Glutamatergic neuron (in vitro differentiated cells): ENCODE results near the gene ADAD1. TPM values are rescaled to one million over a fixed set of nuclear protein-coding genes. Genes with fewer than 3 reads are reported as not detected.

Experiments used
- DNase-seq: peaks from one replicate; pipeline ENCODE4 v3.0.0; 2022
- H3K27ac Mint-ChIP-seq: one replicate; pipeline ENCODE4 v1.8.0; 2020; ENCODE audit warnings: mild to moderate bottlenecking, mixed read lengths, inconsistent platforms; ENCODE audit not compliant: unreplicated experiment
- H3K27me3 Mint-ChIP-seq: one replicate; pipeline ENCODE4 v1.8.0; 2020; ENCODE audit warnings: mild to moderate bottlenecking, moderate library complexity, mixed read lengths, inconsistent platforms; ENCODE audit not compliant: unreplicated experiment
- H3K36me3 Mint-ChIP-seq: one replicate; pipeline ENCODE4 v1.8.0; 2020; ENCODE audit warnings: mild to moderate bottlenecking, mixed read lengths, inconsistent platforms; ENCODE audit not compliant: unreplicated experiment
- H3K4me1 Mint-ChIP-seq: one replicate; pipeline ENCODE4 v1.8.0; 2020; ENCODE audit warnings: mild to moderate bottlenecking, low read depth, mixed read lengths, inconsistent platforms; ENCODE audit not compliant: unreplicated experiment
- H3K4me3 Mint-ChIP-seq: one replicate; pipeline ENCODE4 v1.8.0; 2020; ENCODE audit warnings: mild to moderate bottlenecking, mixed read lengths, inconsistent platforms; ENCODE audit not compliant: unreplicated experiment
- H3K9me3 Mint-ChIP-seq: one replicate; pipeline ENCODE4 v1.8.0; 2020; ENCODE audit warnings: mild to moderate bottlenecking, moderate library complexity, mixed read lengths, inconsistent platforms; ENCODE audit not compliant: unreplicated experiment
- long read RNA-seq: library from polyadenylated mRNA; unstranded; transcript quantifications from one replicate; pipeline ENCODE4 v2.0.0, GENCODE V29; 2020; ENCODE audit not compliant: unreplicated experiment
- total RNA-seq: library from RNA; stranded (reverse); fragmentation: NEBNext Ultra II Directional; extraction: Animal tissue kit (Norgen Biotek cat#: 25700); gene quantifications from one replicate; pipeline ENCODE4 v1.2.1, GENCODE V29; 2021; ENCODE audit not compliant: unreplicated experiment
- TF ChIP-seq, protein P1 (sequence below): fragments of 200-600 bp; sonication (generic); IDR thresholded peaks from one replicate; pipeline ENCODE4 v1.5.0; 2021; ENCODE audit not compliant: partially characterized antibody, unreplicated experiment

ADAD1 gene
- not detected for total RNA-seq
- long read RNA-seq, result 0 reads

DNA sequence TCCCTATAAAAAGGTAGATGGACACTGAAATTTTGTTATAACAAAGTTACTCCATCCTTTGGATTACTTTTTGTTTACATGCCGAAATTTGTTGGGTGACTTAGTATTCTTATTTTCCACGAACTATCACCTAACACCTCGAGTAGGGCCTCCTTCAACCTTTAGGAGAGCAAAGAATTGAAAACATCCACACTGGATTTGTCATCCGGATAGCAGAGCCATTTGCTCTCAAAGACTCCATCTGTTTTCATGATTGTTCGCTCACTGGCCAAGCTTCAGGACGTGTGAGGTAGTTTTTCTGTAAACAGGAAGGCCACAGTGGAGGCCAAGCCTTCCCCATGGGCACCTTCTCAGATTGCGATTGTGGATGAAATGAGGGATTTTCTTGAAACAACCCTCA, at the start of gene ADAD1:
ADAD1 (plus strand) TSS at position 301 of the 400 bp plus-strand sequence. CDS start 1,059 bp downstream, outside the sequence.
- Mint-ChIP-seq H3K27ac (no peak within 1 kb of the TSS), H3K4me1 (no peaks in the 10 kb centered on the region), H3K4me3 (no peak within 1 kb of the TSS), H3K36me3 (no peaks in the 10 kb centered on the region), H3K9me3 (no peaks in the 10 kb centered on the region), H3K27me3 (no peaks in the 10 kb centered on the region)
- TF ChIP-seq, protein P1, sequence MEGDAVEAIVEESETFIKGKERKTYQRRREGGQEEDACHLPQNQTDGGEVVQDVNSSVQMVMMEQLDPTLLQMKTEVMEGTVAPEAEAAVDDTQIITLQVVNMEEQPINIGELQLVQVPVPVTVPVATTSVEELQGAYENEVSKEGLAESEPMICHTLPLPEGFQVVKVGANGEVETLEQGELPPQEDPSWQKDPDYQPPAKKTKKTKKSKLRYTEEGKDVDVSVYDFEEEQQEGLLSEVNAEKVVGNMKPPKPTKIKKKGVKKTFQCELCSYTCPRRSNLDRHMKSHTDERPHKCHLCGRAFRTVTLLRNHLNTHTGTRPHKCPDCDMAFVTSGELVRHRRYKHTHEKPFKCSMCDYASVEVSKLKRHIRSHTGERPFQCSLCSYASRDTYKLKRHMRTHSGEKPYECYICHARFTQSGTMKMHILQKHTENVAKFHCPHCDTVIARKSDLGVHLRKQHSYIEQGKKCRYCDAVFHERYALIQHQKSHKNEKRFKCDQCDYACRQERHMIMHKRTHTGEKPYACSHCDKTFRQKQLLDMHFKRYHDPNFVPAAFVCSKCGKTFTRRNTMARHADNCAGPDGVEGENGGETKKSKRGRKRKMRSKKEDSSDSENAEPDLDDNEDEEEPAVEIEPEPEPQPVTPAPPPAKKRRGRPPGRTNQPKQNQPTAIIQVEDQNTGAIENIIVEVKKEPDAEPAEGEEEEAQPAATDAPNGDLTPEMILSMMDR, result no peak
- no peak for DNase-seq

DNA sequence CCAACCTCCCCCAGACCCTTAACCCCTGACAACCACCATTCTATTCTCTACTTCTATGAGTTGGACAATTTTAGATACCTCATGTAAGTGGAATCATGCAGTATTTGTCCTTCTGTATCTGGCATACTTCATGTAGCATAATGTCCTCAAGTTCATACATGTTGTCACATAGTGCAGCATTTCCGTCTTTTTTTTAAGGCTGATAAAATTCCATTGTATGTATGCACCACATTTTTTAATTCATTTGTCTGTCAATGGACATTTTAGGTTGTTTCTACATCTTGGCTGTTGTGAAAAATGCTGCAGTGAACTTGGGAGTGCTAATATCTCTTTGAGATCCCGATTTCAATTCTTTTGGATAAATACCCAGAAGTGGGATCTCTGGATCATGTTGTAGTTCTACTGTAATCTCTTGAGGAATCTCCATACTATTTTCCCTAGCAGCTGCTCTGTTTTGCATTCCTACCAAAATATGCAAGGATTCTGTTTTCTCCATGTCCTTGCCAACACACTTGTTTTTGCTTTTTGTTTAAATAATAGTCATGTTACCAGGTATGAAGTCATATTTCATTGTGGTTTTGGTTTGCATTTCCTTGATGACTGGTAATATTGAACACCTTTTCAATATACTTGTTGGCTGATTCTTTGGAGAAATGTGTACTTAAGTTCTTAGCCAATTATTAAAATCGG, 48.8 kb upstream of the ADAD1 start:
- Mint-ChIP-seq H3K27me3 (no peaks in the 10 kb centered on the region), H3K27ac (no peak overlapping the region), H3K4me1 (no peaks in the 10 kb centered on the region), H3K9me3 (no peaks in the 10 kb centered on the region), H3K36me3 (no peaks in the 10 kb centered on the region), H3K4me3 (no peak overlapping the region)
- no peak for DNase-seq
- TF ChIP-seq, protein P1, result no peak

DNA sequence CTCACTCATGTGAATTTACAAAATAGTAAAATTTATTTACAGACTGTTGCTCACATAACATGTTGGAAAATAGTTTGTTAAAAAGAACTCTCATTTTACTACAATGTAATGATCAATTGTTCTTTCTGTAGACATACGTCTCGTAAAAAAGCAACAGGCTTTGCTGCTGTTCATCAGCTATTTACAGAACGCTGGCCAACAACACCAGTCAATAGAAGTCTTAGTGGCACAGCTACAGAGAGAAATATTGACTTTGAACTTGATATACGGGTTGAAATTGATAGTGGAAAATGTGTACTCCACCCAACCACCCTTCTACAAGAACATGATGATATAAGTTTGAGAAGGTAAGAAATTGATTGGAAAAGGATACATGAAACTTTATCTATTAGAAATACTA, 47.6 kb upstream of the ADAD1 start:
- Mint-ChIP-seq H3K4me3 (no peak overlapping the region), H3K36me3 (no peaks in the 10 kb centered on the region), H3K4me1 (no peaks in the 10 kb centered on the region), H3K9me3 (no peaks in the 10 kb centered on the region), H3K27ac (no peak overlapping the region), H3K27me3 (no peaks in the 10 kb centered on the region)
- TF ChIP-seq, protein P1, result no peak
- no peak for DNase-seq

- Mint-ChIP-seq H3K9me3 (no peaks in the 10 kb centered on the region), H3K36me3 (no peaks in the 10 kb centered on the region), H3K27me3 (no peaks in the 10 kb centered on the region), H3K4me1 (no peaks in the 10 kb centered on the region), H3K27ac (no peak overlapping the region), H3K4me3 (no peak overlapping the region)
- no peak for DNase-seq
- TF ChIP-seq, protein P1, result no peak
Observed at GRCh38 chr4:122334828-122335227, 44.0 kb upstream of the ADAD1 start.

DNA sequence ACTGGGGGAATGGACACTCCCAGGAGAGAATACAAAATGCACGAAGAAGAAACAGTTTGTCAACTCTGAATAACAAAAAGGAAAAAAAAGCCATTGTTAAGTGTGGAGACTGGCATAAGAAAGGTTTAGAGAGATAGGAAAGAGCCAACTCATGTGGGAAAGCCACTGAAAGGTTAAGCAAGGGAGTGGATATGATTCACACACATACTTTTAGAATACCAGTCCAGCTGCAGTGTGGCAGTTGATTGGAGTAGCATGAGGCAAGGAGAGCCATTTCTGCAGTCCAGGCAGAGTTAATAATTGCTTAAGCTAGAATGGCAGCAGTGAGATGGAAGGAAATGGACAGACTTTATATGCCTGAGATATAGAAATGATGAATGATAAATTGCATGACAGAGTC, 36.9 kb upstream of the ADAD1 start:
- no peak for DNase-seq
- no peak overlapping the region for H3K27ac Mint-ChIP-seq
- no peaks in the 10 kb centered on the region for H3K36me3 Mint-ChIP-seq
- TF ChIP-seq, protein P1, result no peak
- no peaks in the 10 kb centered on the region for H3K4me1 Mint-ChIP-seq
- H3K27me3 Mint-ChIP-seq, result no peaks in the 10 kb centered on the region
- H3K4me3 Mint-ChIP-seq, result no peak overlapping the region
- no peaks in the 10 kb centered on the region for H3K9me3 Mint-ChIP-seq
